ENCODE measurements around the gene GRK6.
A peak's percentile ranks its signal among the peaks of the same experiment; 100 is the strongest.

The GRK6 gene

GRCh38 chr5:177455036-177455660 lies 28.7 kb downstream of the GRK6 start:
- DNase-seq = peak in 1 of 2 experiments; percentile 32

- peak; percentile 84 to 85 for DNase-seq
Measured at GRCh38 chr5:177455661-177456590, 29.4 kb downstream of the GRK6 start.

GRCh38 chr5:177456591-177456964 lies 30.1 kb downstream of the GRK6 start:
- no peak for DNase-seq

GRCh38 chr5:177456976-177457851 lies 30.7 kb downstream of the GRK6 start:
- DNase-seq = peak; percentile 82 to 85

- no peak for DNase-seq
Measured at GRCh38 chr5:177457852-177458681, 31.6 kb downstream of the GRK6 start.

- DNase-seq = no peak
Measured at GRCh38 chr5:177458912-177459350, 32.5 kb downstream of the GRK6 start.

GRCh38 chr5:177459357-177459756 lies 32.9 kb downstream of the GRK6 start:
- no peak for DNase-seq

- no peak for DNase-seq
Measured at GRCh38 chr5:177459819-177460628, 33.5 kb downstream of the GRK6 start.

- DNase-seq = peak; percentile 75 to 79
Measured at GRCh38 chr5:177462021-177462670, 35.7 kb downstream of the GRK6 start.

GRCh38 chr5:177465044-177465443 lies 38.6 kb downstream of the GRK6 start:
- no peak for DNase-seq

- no peak for DNase-seq
Measured at GRCh38 chr5:177466861-177467260, 40.4 kb downstream of the GRK6 start.

- DNase-seq = no peak
Measured at GRCh38 chr5:177467436-177467835, 41.0 kb downstream of the GRK6 start.

GRCh38 chr5:177468329-177468684 lies 41.8 kb downstream of the GRK6 start:
- no peak for DNase-seq

GRCh38 chr5:177468685-177469628 lies 42.5 kb downstream of the GRK6 start:
- DNase-seq = no peak

GRCh38 chr5:177469750-177470525 lies 43.5 kb downstream of the GRK6 start:
- DNase-seq = no peak

GRCh38 chr5:177470759-177471536 lies 44.5 kb downstream of the GRK6 start:
- no peak for DNase-seq

GRCh38 chr5:177471610-177472356 lies 45.3 kb downstream of the GRK6 start:
- no peak for DNase-seq

All from Kasumi-1 (cell line).